Vagina (tissue), 2 donors: ENCODE measurements around the gene SLC31A1.

Experiments used
- CTCF ChIP-seq, 3 experiments: fragments of 450-650 bp in 2 of 3; fragments of 200-600 bp in 1 of 3; sonication (generic) in 1 of 3; IDR thresholded peaks; one replicate each; pipeline ENCODE4 v1.5.1; 2017 to 2019; ENCODE audit warnings: antibody characterized with exemption in 3 of 3, mild to moderate bottlenecking in 2 of 3, moderate library complexity in 2 of 3
- POLR2AphosphoS5 ChIP-seq, 2 donors: sonication (generic); formaldehyde crosslinking; IDR thresholded peaks; one replicate each; pipeline ENCODE4 v1.9.0; 2017; ENCODE audit warnings: antibody characterized with exemption in 2 of 2, mild to moderate bottlenecking in 2 of 2, low read depth in 1 of 2; ENCODE audit not compliant: insufficient read depth in 1 of 2

GRCh38 chr9:113247640-113248039 is 26.3 kb downstream of the SLC31A1 start:
- TF ChIP-seq CTCF (IDR thresholded peaks at IDR 0.05) = no peak
- TF ChIP-seq POLR2AphosphoS5 (IDR thresholded peaks at IDR 0.05; ENCODE audit: insufficient read depth in 1 of 2, low read depth in 1 of 2) = no peak
